MCF 10A (cell line): ENCODE data around the gene SLC3A2. TPM values are rescaled to one million over a fixed set of nuclear protein-coding genes. Genes with fewer than 3 reads are reported as not detected.

Experiments
- BruUV-seq: library from RNA; stranded (reverse); fragments of 400-500 nt; replicated peaks from 2 replicates; lab custom pipeline; 2021; lab: Mats Ljungman, UMichigan
- CTCF ChIA-PET: fragments of 300-600 bp; sonication (Branson Sonifier 250); formaldehyde crosslinking; extraction: SDS; loops from one replicate; lab custom pipeline; 2021; ENCODE audit warnings: antibody characterized with exemption, inconsistent platforms; lab: Yijun Ruan, JAX
- POLR2A ChIA-PET: fragments of 300-600, 350-650 bp; sonication (Branson Sonifier 250); formaldehyde crosslinking; extraction: SDS; loops from one replicate; lab custom pipeline; 2020; ENCODE audit warnings: antibody characterized with exemption, inconsistent platforms; lab: Yijun Ruan, JAX
- DNase-seq: peaks from one replicate; pipeline ENCODE4 v3.0.0-alpha.2; 2018; ENCODE audit not compliant: unreplicated experiment
- H3K27ac Mint-ChIP-seq: one replicate; pipeline ENCODE4 v1.8.0; 2022; ENCODE audit warnings: mild to moderate bottlenecking, low read depth, mixed read lengths; ENCODE audit not compliant: unreplicated experiment
- H3K27me3 Mint-ChIP-seq: one replicate; pipeline ENCODE4 v1.8.0; 2022; ENCODE audit warnings: mixed read lengths; ENCODE audit not compliant: insufficient read depth, unreplicated experiment
- H3K36me3 Mint-ChIP-seq: one replicate; pipeline ENCODE4 v1.8.0; 2022; ENCODE audit warnings: mild to moderate bottlenecking, moderate library complexity, mixed read lengths; ENCODE audit not compliant: insufficient read depth, unreplicated experiment
- H3K4me1 Mint-ChIP-seq: one replicate; pipeline ENCODE4 v1.8.0; 2022; ENCODE audit warnings: mixed read lengths; ENCODE audit not compliant: insufficient read depth, unreplicated experiment
- H3K4me3 Mint-ChIP-seq: one replicate; pipeline ENCODE4 v1.8.0; 2022; ENCODE audit warnings: mild to moderate bottlenecking, moderate library complexity, mixed read lengths; ENCODE audit not compliant: unreplicated experiment
- H3K9me3 Mint-ChIP-seq: one replicate; pipeline ENCODE4 v1.8.0; 2022; ENCODE audit warnings: mixed read lengths; ENCODE audit not compliant: unreplicated experiment
- CTCF ChIP-seq: fragments of 200-600 bp; IDR thresholded peaks from one replicate; pipeline ENCODE4 v1.8.0; 2022; ENCODE audit warnings: antibody characterized with exemption, mild to moderate bottlenecking; ENCODE audit not compliant: unreplicated experiment
- intact Hi-C: fragments of 100-400 bp; cut with micrococcal nuclease; formaldehyde crosslinking; loops from 2 replicates; pipeline ENCODE4 v1.14.1; 2022
- total RNA-seq: library from RNA; stranded (reverse); gene quantifications from 2 replicates; pipeline ENCODE4 v1.2.3, GENCODE V29; 2022

Gene SLC3A2
- total RNA-seq, 1 experiment from 2014 or later = 896 TPM

GRCh38 chr11:62912268-62912667 is 31.6 kb downstream of the SLC3A2 start:
- Mint-ChIP-seq H3K36me3 (no peaks in the 10 kb centered on the region), H3K4me1 (no peaks in the 10 kb centered on the region), H3K27ac (no peak overlapping the region), H3K27me3 (no peaks in the 10 kb centered on the region), H3K9me3 (no peaks in the 10 kb centered on the region), H3K4me3 (no peak overlapping the region)
- ChIA-PET POLR2A (no interaction called here), CTCF (interaction anchor here (1.1 to 11.5 kb wide), 2 partner anchors 8 to 109 kb away, joined by 3 to 456 read pairs; no protein-coding TSS in a partner anchor)
- BruUV-seq = no TSS peak
- TF ChIP-seq CTCF = no peak
- intact Hi-C loops = no loop called here
- no peak for DNase-seq

- no peaks in the 10 kb centered on the region for H3K4me1 Mint-ChIP-seq
- CTCF ChIA-PET = interaction anchor here (2.0 to 11.3 kb wide), 2 partner anchors 9 to 109 kb away, joined by 15 to 111 read pairs; no protein-coding TSS in a partner anchor
- no peak for TF ChIP-seq CTCF
- intact Hi-C loops = no loop called here
- no peaks in the 10 kb centered on the region for H3K27me3 Mint-ChIP-seq
- H3K27ac Mint-ChIP-seq = no peak overlapping the region
- no peak overlapping the region for H3K4me3 Mint-ChIP-seq
- H3K9me3 Mint-ChIP-seq = no peaks in the 10 kb centered on the region
- DNase-seq = no peak
- no peaks in the 10 kb centered on the region for H3K36me3 Mint-ChIP-seq
- BruUV-seq = no TSS peak
- POLR2A ChIA-PET = interaction anchor here (0.6 to 0.7 kb wide), 2 partner anchors 186 to 709 kb away, joined by 3 read pairs; no protein-coding TSS in a partner anchor
Observed at GRCh38 chr11:62914416-62914815, 33.7 kb downstream of the SLC3A2 start.

- no TSS peak for BruUV-seq
- H3K4me3 Mint-ChIP-seq = no peak overlapping the region
- intact Hi-C loops = no loop called here
- H3K27me3 Mint-ChIP-seq = peaks cover 13% of the 10 kb centered on the region
- H3K4me1 Mint-ChIP-seq = peaks cover 17% of the 10 kb centered on the region
- POLR2A ChIA-PET = no interaction called here
- no peak for TF ChIP-seq CTCF
- H3K36me3 Mint-ChIP-seq = no peaks in the 10 kb centered on the region
- no peak overlapping the region for H3K27ac Mint-ChIP-seq
- no peaks in the 10 kb centered on the region for H3K9me3 Mint-ChIP-seq
- DNase-seq = no peak
- CTCF ChIA-PET = interaction anchor here (0.6 to 11.3 kb wide), 4 partner anchors 13 to 270 kb away, joined by 3 to 111 read pairs (median 4); no protein-coding TSS in a partner anchor
Observed at GRCh38 chr11:62917906-62918502, 37.3 kb downstream of the SLC3A2 start.

GRCh38 chr11:62918531-62918930 is 37.8 kb downstream of the SLC3A2 start:
- Mint-ChIP-seq H3K9me3 (no peaks in the 10 kb centered on the region), H3K27me3 (peaks cover 13% of the 10 kb centered on the region)
- POLR2A ChIA-PET = no interaction called here

More at GRCh38 chr11:62918531-62918930, 37.8 kb downstream of the SLC3A2 start:
- Mint-ChIP-seq H3K36me3 (no peaks in the 10 kb centered on the region), H3K4me3 (no peak overlapping the region), H3K27ac (no peak overlapping the region), H3K4me1 (peaks cover 17% of the 10 kb centered on the region)
- CTCF ChIA-PET = interaction anchor here (1.0 to 11.3 kb wide), 3 partner anchors 8 to 124 kb away, joined by 3 to 111 read pairs (median 3); no protein-coding TSS in a partner anchor
- no peak for TF ChIP-seq CTCF
- BruUV-seq = no TSS peak
- intact Hi-C loops = no loop called here
- DNase-seq = no peak
